ENCODE data around the gene CDKAL1.

Gene CDKAL1

GRCh38 chr6:21073318-21073839, 539.1 kb downstream of the CDKAL1 start:
- Histone ChIP-seq H3K36me3 (ENCODE audit: insufficient read depth, insufficient read length, low read length) (no peaks in the 10 kb centered on the region), H3K4me3 (ENCODE audit: insufficient read length, low read depth) (no peak overlapping the region), H3K9me3 (ENCODE audit: insufficient read depth, low read length) (peaks cover 12% of the 10 kb centered on the region), H3K9ac (ENCODE audit: insufficient read length, low read depth) (no peak overlapping the region), H3K27me3 (ENCODE audit: insufficient read depth, insufficient read length) (no peaks in the 10 kb centered on the region), H3K4me1 (ENCODE audit: insufficient read depth, insufficient read length) (no peaks in the 10 kb centered on the region)
- no peak for TF ChIP-seq SUZ12 (IDR thresholded peaks at IDR 0.05; ENCODE audit: extremely low read depth, insufficient read depth, insufficient read length)
- TF ChIP-seq ZNF274 (IDR thresholded peaks at IDR 0.05; ENCODE audit: low read depth, low read length), result no peak
- no peak for TF ChIP-seq YY1 (IDR thresholded peaks at IDR 0.05; ENCODE audit: insufficient read depth, insufficient read length)
- DNase-seq (ENCODE audit: low read depth, low spot score), result no peak

GRCh38 chr6:21074484-21074883, 540.2 kb downstream of the CDKAL1 start:
- Histone ChIP-seq H3K4me1 (ENCODE audit: insufficient read depth, insufficient read length) (no peaks in the 10 kb centered on the region), H3K9ac (ENCODE audit: insufficient read length, low read depth) (no peak overlapping the region), H3K27me3 (ENCODE audit: insufficient read depth, insufficient read length) (no peaks in the 10 kb centered on the region), H3K4me3 (ENCODE audit: insufficient read length, low read depth) (no peak overlapping the region), H3K9me3 (ENCODE audit: insufficient read depth, low read length) (peaks cover 12% of the 10 kb centered on the region), H3K36me3 (ENCODE audit: insufficient read depth, insufficient read length, low read length) (no peaks in the 10 kb centered on the region)
- DNase-seq (ENCODE audit: low read depth, low spot score), result no peak
- TF ChIP-seq SUZ12 (IDR thresholded peaks at IDR 0.05; ENCODE audit: extremely low read depth, insufficient read depth, insufficient read length) (no peak), ZNF274 (IDR thresholded peaks at IDR 0.05; ENCODE audit: low read depth, low read length) (no peak)

GRCh38 chr6:21075986-21076385, 541.7 kb downstream of the CDKAL1 start:
- Histone ChIP-seq H3K27me3 (ENCODE audit: insufficient read depth, insufficient read length) (no peaks in the 10 kb centered on the region), H3K4me3 (ENCODE audit: insufficient read length, low read depth) (no peak overlapping the region), H3K9me3 (ENCODE audit: insufficient read depth, low read length) (peaks cover 12% of the 10 kb centered on the region), H3K4me1 (ENCODE audit: insufficient read depth, insufficient read length) (no peaks in the 10 kb centered on the region), H3K36me3 (ENCODE audit: insufficient read depth, insufficient read length, low read length) (no peaks in the 10 kb centered on the region), H3K9ac (ENCODE audit: insufficient read length, low read depth) (no peak overlapping the region)
- TF ChIP-seq ZNF274 (IDR thresholded peaks at IDR 0.05; ENCODE audit: low read depth, low read length) (no peak), SUZ12 (IDR thresholded peaks at IDR 0.05; ENCODE audit: extremely low read depth, insufficient read depth, insufficient read length) (no peak), YY1 (IDR thresholded peaks at IDR 0.05; ENCODE audit: insufficient read depth, insufficient read length) (no peak)
- no peak for DNase-seq (ENCODE audit: low read depth, low spot score)

- no peak for TF ChIP-seq ZNF274 (IDR thresholded peaks at IDR 0.05; ENCODE audit: low read depth, low read length)
- TF ChIP-seq YY1 (IDR thresholded peaks at IDR 0.05; ENCODE audit: insufficient read depth, insufficient read length), result no peak
- no peak for TF ChIP-seq SUZ12 (IDR thresholded peaks at IDR 0.05; ENCODE audit: extremely low read depth, insufficient read depth, insufficient read length)
- no peaks in the 10 kb centered on the region for H3K4me1 ChIP-seq (ENCODE audit: insufficient read depth, insufficient read length)
- no peak overlapping the region for H3K9ac ChIP-seq (ENCODE audit: insufficient read length, low read depth)
- peaks cover 6% of the 10 kb centered on the region for H3K9me3 ChIP-seq (ENCODE audit: insufficient read depth, low read length)
- H3K36me3 ChIP-seq (ENCODE audit: insufficient read depth, insufficient read length, low read length), result no peaks in the 10 kb centered on the region
- peak; percentile 3 for DNase-seq (ENCODE audit: low read depth, low spot score)
- H3K4me3 ChIP-seq (ENCODE audit: insufficient read length, low read depth), result no peak overlapping the region
- H3K27me3 ChIP-seq (ENCODE audit: insufficient read depth, insufficient read length), result no peaks in the 10 kb centered on the region
Measured at GRCh38 chr6:21078497-21078896, 544.2 kb downstream of the CDKAL1 start.

- no peak overlapping the region for H3K9ac ChIP-seq (ENCODE audit: insufficient read length, low read depth)
- H3K4me3 ChIP-seq (ENCODE audit: insufficient read length, low read depth), result no peak overlapping the region
- no peaks in the 10 kb centered on the region for H3K27me3 ChIP-seq (ENCODE audit: insufficient read depth, insufficient read length)
- H3K4me1 ChIP-seq (ENCODE audit: insufficient read depth, insufficient read length), result no peaks in the 10 kb centered on the region
- no peaks in the 10 kb centered on the region; the same call in 1 of the 2 replicates for H3K9me3 ChIP-seq (ENCODE audit: insufficient read depth, low read length)
- DNase-seq (ENCODE audit: low read depth, low spot score), result no peak
- H3K36me3 ChIP-seq (ENCODE audit: insufficient read depth, insufficient read length, low read length), result no peaks in the 10 kb centered on the region
- no peak for TF ChIP-seq YY1 (IDR thresholded peaks at IDR 0.05; ENCODE audit: insufficient read depth, insufficient read length)
- TF ChIP-seq SUZ12 (IDR thresholded peaks at IDR 0.05; ENCODE audit: extremely low read depth, insufficient read depth, insufficient read length), result no peak
- no peak for TF ChIP-seq ZNF274 (IDR thresholded peaks at IDR 0.05; ENCODE audit: low read depth, low read length)
Measured at GRCh38 chr6:21079468-21080048, 545.3 kb downstream of the CDKAL1 start.

- no peak for DNase-seq (ENCODE audit: low read depth, low spot score)
- TF ChIP-seq ZNF274 (IDR thresholded peaks at IDR 0.05; ENCODE audit: low read depth, low read length) (no peak), SUZ12 (IDR thresholded peaks at IDR 0.05; ENCODE audit: extremely low read depth, insufficient read depth, insufficient read length) (no peak), YY1 (IDR thresholded peaks at IDR 0.05; ENCODE audit: insufficient read depth, insufficient read length) (no peak)
- no peak overlapping the region for H3K4me3 ChIP-seq (ENCODE audit: insufficient read length, low read depth)
Measured at GRCh38 chr6:21080221-21080620, 546.0 kb downstream of the CDKAL1 start.

GRCh38 chr6:21082091-21082490, 547.8 kb downstream of the CDKAL1 start:
- Histone ChIP-seq H3K9ac (ENCODE audit: insufficient read length, low read depth) (no peak overlapping the region), H3K9me3 (ENCODE audit: insufficient read depth, low read length) (no peaks in the 10 kb centered on the region; the same call in 1 of the 2 replicates), H3K4me1 (ENCODE audit: insufficient read depth, insufficient read length) (no peaks in the 10 kb centered on the region), H3K27me3 (ENCODE audit: insufficient read depth, insufficient read length) (no peaks in the 10 kb centered on the region), H3K4me3 (ENCODE audit: insufficient read length, low read depth) (no peak overlapping the region), H3K36me3 (ENCODE audit: insufficient read depth, insufficient read length, low read length) (no peaks in the 10 kb centered on the region)
- TF ChIP-seq ZNF274 (IDR thresholded peaks at IDR 0.05; ENCODE audit: low read depth, low read length) (no peak), YY1 (IDR thresholded peaks at IDR 0.05; ENCODE audit: insufficient read depth, insufficient read length) (no peak), SUZ12 (IDR thresholded peaks at IDR 0.05; ENCODE audit: extremely low read depth, insufficient read depth, insufficient read length) (no peak)
- DNase-seq (ENCODE audit: low read depth, low spot score), result no peak

More at GRCh38 chr6:21080221-21080620, 546.0 kb downstream of the CDKAL1 start:
- Histone ChIP-seq H3K4me1 (ENCODE audit: insufficient read depth, insufficient read length) (no peaks in the 10 kb centered on the region), H3K9me3 (ENCODE audit: insufficient read depth, low read length) (no peaks in the 10 kb centered on the region; the same call in 1 of the 2 replicates), H3K9ac (ENCODE audit: insufficient read length, low read depth) (no peak overlapping the region), H3K36me3 (ENCODE audit: insufficient read depth, insufficient read length, low read length) (no peaks in the 10 kb centered on the region), H3K27me3 (ENCODE audit: insufficient read depth, insufficient read length) (no peaks in the 10 kb centered on the region)
